KMS-11 (cell line): ENCODE data around the gene FKBP5.
A peak's percentile ranks its signal among the peaks of the same experiment; 100 is the strongest.

Experiments
- H2AFZ ChIP-seq: fragments of 200-600 bp; sonication (generic); 2 replicates; pipeline ENCODE4 v1.6.1; 2016; ENCODE audit warnings: antibody characterized with exemption, mixed run types, low read depth
- H3K27ac ChIP-seq: fragments of 200-600 bp; sonication (generic); 2 replicates; pipeline ENCODE4 v1.6.1; 2016; ENCODE audit warnings: mild to moderate bottlenecking, mixed run types
- H3K27me3 ChIP-seq: fragments of 200-600 bp; sonication (generic); 2 replicates; pipeline ENCODE4 v1.6.1; 2017; ENCODE audit warnings: mild to moderate bottlenecking, low read depth, mixed run types, moderate library complexity; ENCODE audit not compliant: insufficient read depth
- H3K36me3 ChIP-seq: fragments of 200-600 bp; sonication (generic); 2 replicates; pipeline ENCODE4 v1.6.1; 2017; ENCODE audit warnings: mild to moderate bottlenecking, mixed run types; ENCODE audit not compliant: insufficient read depth
- H3K4me1 ChIP-seq: fragments of 200-600 bp; sonication (generic); 2 replicates; pipeline ENCODE4 v1.6.1; 2016; ENCODE audit warnings: mild to moderate bottlenecking, low read depth, mixed run types; ENCODE audit not compliant: poor library complexity, severe bottlenecking
- H3K4me2 ChIP-seq: fragments of 200-600 bp; sonication (generic); 2 replicates; pipeline ENCODE4 v1.7.0; 2016; ENCODE audit warnings: mild to moderate bottlenecking, mixed run types
- H3K4me3 ChIP-seq: fragments of 200-600 bp; sonication (generic); IDR thresholded peaks from 2 replicates; pipeline ENCODE4 v1.6.1; 2017; ENCODE audit warnings: low read depth, low read length, mixed read lengths; ENCODE audit not compliant: insufficient read depth
- H3K79me2 ChIP-seq: fragments of 200-600 bp; sonication (generic); 2 replicates; pipeline ENCODE4 v1.6.1; 2016; ENCODE audit warnings: low read depth, mixed run types; ENCODE audit not compliant: insufficient read depth
- H3K9ac ChIP-seq: fragments of 200-600 bp; sonication (generic); 2 replicates; pipeline ENCODE4 v1.6.1; 2016; ENCODE audit warnings: mild to moderate bottlenecking, mixed run types
- H4K20me1 ChIP-seq: fragments of 200-600 bp; sonication (generic); 2 replicates; pipeline ENCODE4 v1.6.1; 2016; ENCODE audit warnings: mild to moderate bottlenecking, mixed run types; ENCODE audit not compliant: insufficient read depth
- CTCF ChIP-seq: fragments of 200-600 bp; sonication (generic); conservative IDR thresholded peaks from 2 replicates; pipeline ENCODE4 v1.6.1; 2017; ENCODE audit warnings: low read depth, mild to moderate bottlenecking, antibody characterized with exemption, low read length, moderate library complexity, mixed read lengths

Gene FKBP5

GRCh38 chr6:35607517-35608233, 81.0 kb downstream of the FKBP5 start:
- Histone ChIP-seq H3K4me3 (no peak overlapping the region), H3K4me2 (no peak overlapping the region), H2AFZ (no peak overlapping the region), H3K4me1 (peaks cover 93% of the 10 kb centered on the region), H3K9ac (no peak overlapping the region), H3K27ac (no peak overlapping the region), H3K79me2 (peaks cover 16% of the 10 kb centered on the region; the same call in 1 of the 2 replicates), H4K20me1 (no peaks in the 10 kb centered on the region), H3K36me3 (no peaks in the 10 kb centered on the region), H3K27me3 (no peaks in the 10 kb centered on the region)
- no peak for TF ChIP-seq CTCF

- Histone ChIP-seq H3K4me1 (peaks cover 93% of the 10 kb centered on the region), H3K27ac (peak overlapping the region; percentile 36; the same call in 1 of the 2 replicates), H3K36me3 (no peaks in the 10 kb centered on the region), H3K4me2 (peak overlapping the region; percentile 38), H2AFZ (no peak overlapping the region), H3K9ac (no peak overlapping the region), H3K27me3 (no peaks in the 10 kb centered on the region), H4K20me1 (no peaks in the 10 kb centered on the region), H3K79me2 (peaks cover 16% of the 10 kb centered on the region; the same call in 1 of the 2 replicates), H3K4me3 (no peak overlapping the region)
- TF ChIP-seq CTCF: no peak
Observed at GRCh38 chr6:35605600-35605999, 83.1 kb downstream of the FKBP5 start.

- Histone ChIP-seq H2AFZ (no peak overlapping the region), H3K4me1 (peaks cover 90% of the 10 kb centered on the region), H3K27me3 (no peaks in the 10 kb centered on the region), H3K27ac (peak overlapping the region; percentile 71), H3K4me3 (no peak overlapping the region), H3K79me2 (peaks cover 31% of the 10 kb centered on the region; the same call in 1 of the 2 replicates), H3K36me3 (no peaks in the 10 kb centered on the region), H3K4me2 (peak overlapping the region; percentile 91), H4K20me1 (no peaks in the 10 kb centered on the region), H3K9ac (peak overlapping the region; percentile 43; the same call in 1 of the 2 replicates)
- TF ChIP-seq CTCF: no peak
Observed at GRCh38 chr6:35603326-35604202, 85.2 kb downstream of the FKBP5 start.

- H3K9ac ChIP-seq: peak overlapping the region; percentile 43; the same call in 1 of the 2 replicates
- no peaks in the 10 kb centered on the region for H4K20me1 ChIP-seq
- no peak overlapping the region for H2AFZ ChIP-seq
- peaks cover 83% of the 10 kb centered on the region for H3K4me1 ChIP-seq
- peaks cover 25% of the 10 kb centered on the region; the same call in 1 of the 2 replicates for H3K79me2 ChIP-seq
- no peaks in the 10 kb centered on the region for H3K36me3 ChIP-seq
- TF ChIP-seq CTCF: no peak
- H3K27me3 ChIP-seq: no peaks in the 10 kb centered on the region
- peak overlapping the region; percentile 71 for H3K27ac ChIP-seq
- H3K4me3 ChIP-seq: no peak overlapping the region
- H3K4me2 ChIP-seq: peak overlapping the region; percentile 91
Observed at GRCh38 chr6:35602133-35602946, 86.4 kb downstream of the FKBP5 start.
